Measurements from ENCODE around the gene RNF44. TPM values are rescaled to one million over a fixed set of nuclear protein-coding genes. Genes with fewer than 3 reads are reported as not detected.

The RNF44 gene
- total and polyA plus RNA-seq, 4 donors: 3.2 to 6.4 (median 4.7) TPM

- H3K36me3 ChIP-seq (ENCODE audit: control insufficient read depth in 4 of 4, insufficient read depth in 3 of 4, low read depth in 1 of 4, low read length in 3 of 4): peaks cover 0 to 42% (median 25%) of the 10 kb centered on the region in 4 donors
- 96% methylated on average over 26 of the region's 26 CpGs for whole genome bisulfite sequencing
- no peak overlapping the region for H3K9ac ChIP-seq (ENCODE audit: low read depth in 1 of 2, low read length in 2 of 2)
- TF ChIP-seq GABPA (IDR thresholded peaks at IDR 0.05 in 1 of 2, conservative IDR thresholded peaks at IDR 0.05 in 1 of 2) (no peak), RXRA (IDR thresholded peaks at IDR 0.05) (no peak), EGR1 (IDR thresholded peaks at IDR 0.05; ENCODE audit: low read depth in 2 of 2) (no peak), FOXA2 (IDR thresholded peaks at IDR 0.05) (no peak), JUND (IDR thresholded peaks at IDR 0.05) (no peak), HNF4A (conservative IDR thresholded peaks at IDR 0.05) (no peak), RAD21 (IDR thresholded peaks at IDR 0.05) (no peak), CTCF (IDR thresholded peaks at IDR 0.05; ENCODE audit: low read depth, low read length, missing input control) (no peak), YY1 (IDR thresholded peaks at IDR 0.05) (no peak), ZBTB33 (IDR thresholded peaks at IDR 0.05) (no peak), NR2F2 (IDR thresholded peaks at IDR 0.05) (no peak), HNF4G (IDR thresholded peaks at IDR 0.05) (no peak), SP1 (IDR thresholded peaks at IDR 0.05) (no peak), MAX (IDR thresholded peaks at IDR 0.05) (no peak)
- no peaks in the 10 kb centered on the region for H3K9me3 ChIP-seq (ENCODE audit: control insufficient read depth in 4 of 4, low read length in 3 of 4)
- peaks cover 2 to 19% (median 16%) of the 10 kb centered on the region in 4 donors for H3K4me1 ChIP-seq (ENCODE audit: control insufficient read depth in 4 of 4, insufficient read depth in 4 of 4, low read length in 3 of 4)
- H3K27me3 ChIP-seq (ENCODE audit: control insufficient read depth in 4 of 4, insufficient read depth in 4 of 4, low read length in 3 of 4): no peaks in the 10 kb centered on the region
- no peak overlapping the region for H3K4me3 ChIP-seq (ENCODE audit: low read depth in 1 of 3, low read length in 3 of 3)
- no peak for DNase-seq (ENCODE audit: low spot score)
- H3K27ac ChIP-seq (ENCODE audit: low read depth in 1 of 2, low read length in 2 of 2): no peak overlapping the region
Measured at GRCh38 chr5:176529116-176529740, 8.0 kb downstream of the RNF44 start.

- H3K36me3 ChIP-seq (ENCODE audit: control insufficient read depth in 4 of 4, insufficient read depth in 3 of 4, low read depth in 1 of 4, low read length in 3 of 4): peaks cover 0 to 42% (median 25%) of the 10 kb centered on the region in 4 donors
- DNase-seq (ENCODE audit: low spot score): no peak
- H3K4me3 ChIP-seq (ENCODE audit: low read depth in 1 of 3, low read length in 3 of 3): no peak overlapping the region
- no peak overlapping the region for H3K27ac ChIP-seq (ENCODE audit: low read depth in 1 of 2, low read length in 2 of 2)
- H3K4me1 ChIP-seq (ENCODE audit: control insufficient read depth in 4 of 4, insufficient read depth in 4 of 4, low read length in 3 of 4): peaks cover 2 to 14% (median 11%) of the 10 kb centered on the region in 4 donors
- no peak for TF ChIP-seq YY1 (IDR thresholded peaks at IDR 0.05)
- no peak overlapping the region for H3K9ac ChIP-seq (ENCODE audit: low read depth in 1 of 2, low read length in 2 of 2)
- 93% methylated on average over 17 of the region's 17 CpGs for WGBS
- H3K9me3 ChIP-seq (ENCODE audit: control insufficient read depth in 4 of 4, low read length in 3 of 4): no peaks in the 10 kb centered on the region
- H3K27me3 ChIP-seq (ENCODE audit: control insufficient read depth in 4 of 4, insufficient read depth in 4 of 4, low read length in 3 of 4): no peaks in the 10 kb centered on the region
Measured at GRCh38 chr5:176528761-176529115, 8.5 kb downstream of the RNF44 start.

- DNase-seq (ENCODE audit: low spot score): no peak
- TF ChIP-seq RXRA (IDR thresholded peaks at IDR 0.05) (no peak), JUND (IDR thresholded peaks at IDR 0.05) (no peak), HNF4G (IDR thresholded peaks at IDR 0.05) (no peak), NR2F2 (IDR thresholded peaks at IDR 0.05) (no peak), TAF1 (conservative IDR thresholded peaks at IDR 0.05) (no peak), MAX (IDR thresholded peaks at IDR 0.05) (no peak), YY1 (IDR thresholded peaks at IDR 0.05) (no peak)
- Histone ChIP-seq H3K9ac (ENCODE audit: low read depth in 1 of 2, low read length in 2 of 2) (no peak overlapping the region), H3K27ac (ENCODE audit: low read depth in 1 of 2, low read length in 2 of 2) (no peak overlapping the region), H3K4me3 (ENCODE audit: low read depth in 1 of 3, low read length in 3 of 3) (no peak overlapping the region), H3K27me3 (ENCODE audit: control insufficient read depth in 4 of 4, insufficient read depth in 4 of 4, low read length in 3 of 4) (no peaks in the 10 kb centered on the region), H3K36me3 (ENCODE audit: control insufficient read depth in 4 of 4, insufficient read depth in 3 of 4, low read depth in 1 of 4, low read length in 3 of 4) (peaks cover 0 to 42% (median 25%) of the 10 kb centered on the region in 4 donors), H3K9me3 (ENCODE audit: control insufficient read depth in 4 of 4, low read length in 3 of 4) (no peaks in the 10 kb centered on the region), H3K4me1 (ENCODE audit: control insufficient read depth in 4 of 4, insufficient read depth in 4 of 4, low read length in 3 of 4) (peaks cover 2 to 10% (median 7%) of the 10 kb centered on the region in 4 donors)
- WGBS: 92% methylated on average over 11 of the region's 11 CpGs
Measured at GRCh38 chr5:176528301-176528700, 8.9 kb downstream of the RNF44 start.

Measured in liver (tissue), 9 donors.